ENCODE data around the gene TNS3. TPM values are rescaled to one million over a fixed set of nuclear protein-coding genes. Genes with fewer than 3 reads are reported as not detected.

The TNS3 gene
- total RNA-seq, 1 donor from 2014 or later: 92.9 TPM

- H3K36me3 Mint-ChIP-seq (ENCODE audit: low read depth, unreplicated experiment): peaks cover 13% of the 10 kb centered on the region
- DNase-seq (ENCODE audit: low read depth) (peak; percentile 97), FAIRE-seq (no peak)
- H3K27ac Mint-ChIP-seq (ENCODE audit: unreplicated experiment): no peak overlapping the region
- Histone ChIP-seq H3K4me1 (ENCODE audit: insufficient read depth, low read length) (peaks cover 29% of the 10 kb centered on the region), H3K27me3 (ENCODE audit: insufficient read depth, low read length) (no peaks in the 10 kb centered on the region), H3K4me3 (ENCODE audit: insufficient read depth, low read depth, low read length) (no peak overlapping the region), H3K4me2 (ENCODE audit: low read length) (peak overlapping the region; percentile 66), H3K27ac (ENCODE audit: low read depth, low read length) (peak overlapping the region; percentile 40), H4K20me1 (ENCODE audit: insufficient read depth, low read length) (peaks cover 38% of the 10 kb centered on the region), H2AFZ (ENCODE audit: low read depth, low read length) (no peak overlapping the region), H3K79me2 (ENCODE audit: insufficient read depth, low read length) (peaks cover 48% of the 10 kb centered on the region), H3K36me3 (ENCODE audit: insufficient read depth, low read length) (no peaks in the 10 kb centered on the region), H3K9me3 (ENCODE audit: insufficient read depth, low read depth, low read length) (no peaks in the 10 kb centered on the region), H3K9ac (ENCODE audit: low read length) (peak overlapping the region; percentile 39)
- TF ChIP-seq EZH2 (IDR thresholded peaks at IDR 0.05; ENCODE audit: insufficient read depth, low read length) (no peak), CTCF (IDR thresholded peaks at IDR 0.05; ENCODE audit: insufficient read depth, low read depth, low read length) (no peak)
- H3K4me1 Mint-ChIP-seq (ENCODE audit: low read depth, unreplicated experiment): peaks cover 44% of the 10 kb centered on the region
- no peaks in the 10 kb centered on the region for H3K27me3 Mint-ChIP-seq (ENCODE audit: low read depth, unreplicated experiment)
- no peaks in the 10 kb centered on the region for H3K9me3 Mint-ChIP-seq (ENCODE audit: unreplicated experiment)
- H3K4me3 Mint-ChIP-seq (ENCODE audit: unreplicated experiment): no peak overlapping the region
Observed at GRCh38 chr7:47474937-47475879, 106.7 kb downstream of the TNS3 start.

GRCh38 chr7:47474211-47474936, 107.5 kb downstream of the TNS3 start:
- Mint-ChIP-seq H3K4me1 (ENCODE audit: low read depth, unreplicated experiment) (peaks cover 41% of the 10 kb centered on the region), H3K27me3 (ENCODE audit: low read depth, unreplicated experiment) (no peaks in the 10 kb centered on the region), H3K9me3 (ENCODE audit: unreplicated experiment) (no peaks in the 10 kb centered on the region), H3K27ac (ENCODE audit: unreplicated experiment) (no peak overlapping the region), H3K4me3 (ENCODE audit: unreplicated experiment) (no peak overlapping the region), H3K36me3 (ENCODE audit: low read depth, unreplicated experiment) (peaks cover 13% of the 10 kb centered on the region)
- Histone ChIP-seq H3K4me3 (ENCODE audit: insufficient read depth, low read depth, low read length) (no peak overlapping the region), H3K4me2 (ENCODE audit: low read length) (peak overlapping the region; percentile 66), H3K9ac (ENCODE audit: low read length) (peak overlapping the region; percentile 13), H3K36me3 (ENCODE audit: insufficient read depth, low read length) (no peaks in the 10 kb centered on the region), H3K9me3 (ENCODE audit: insufficient read depth, low read depth, low read length) (no peaks in the 10 kb centered on the region), H3K27ac (ENCODE audit: low read depth, low read length) (no peak overlapping the region), H4K20me1 (ENCODE audit: insufficient read depth, low read length) (peaks cover 36% of the 10 kb centered on the region), H2AFZ (ENCODE audit: low read depth, low read length) (no peak overlapping the region), H3K79me2 (ENCODE audit: insufficient read depth, low read length) (peaks cover 43% of the 10 kb centered on the region), H3K4me1 (ENCODE audit: insufficient read depth, low read length) (peaks cover 24% of the 10 kb centered on the region), H3K27me3 (ENCODE audit: insufficient read depth, low read length) (no peaks in the 10 kb centered on the region)
- FAIRE-seq (peak; percentile 71), DNase-seq (ENCODE audit: low read depth) (peak; percentile 31)
- TF ChIP-seq EZH2 (IDR thresholded peaks at IDR 0.05; ENCODE audit: insufficient read depth, low read length) (no peak), CTCF (IDR thresholded peaks at IDR 0.05; ENCODE audit: insufficient read depth, low read depth, low read length) (no peak)
